BE2C (cell line): Measurements from ENCODE around the gene SPINK4.

ENCODE experiments used
- DNase-seq: peaks from one replicate; pipeline ENCODE4 v3.0.0-alpha.2; 2020
- H3K27me3 ChIP-seq: fragments of 250-450 bp; sonication (Bioruptor Pico); 2 replicates; pipeline ENCODE4 v1.5.1; 2020; ENCODE audit warnings: mild to moderate bottlenecking
- H3K36me3 ChIP-seq: fragments of 250-450 bp; sonication (Bioruptor Pico); 2 replicates; pipeline ENCODE4 v1.5.1; 2020; ENCODE audit warnings: mild to moderate bottlenecking
- H3K4me1 ChIP-seq: fragments of 250-450 bp; sonication (Bioruptor Pico); 2 replicates; pipeline ENCODE4 v1.5.1; 2020
- H3K4me3 ChIP-seq: 2 replicates; pipeline ENCODE4 v1.5.1; 2011; ENCODE audit warnings: low read depth, low read length
- H3K9me3 ChIP-seq: fragments of 250-450 bp; sonication (Bioruptor Pico); 2 replicates; pipeline ENCODE4 v1.5.1; 2020
- TF ChIP-seq, protein P1 (sequence below): IDR thresholded peaks from 2 replicates; pipeline ENCODE4 v1.5.1; 2012; ENCODE audit warnings: mild to moderate bottlenecking, low read depth, low read length

SPINK4 gene

DNA sequence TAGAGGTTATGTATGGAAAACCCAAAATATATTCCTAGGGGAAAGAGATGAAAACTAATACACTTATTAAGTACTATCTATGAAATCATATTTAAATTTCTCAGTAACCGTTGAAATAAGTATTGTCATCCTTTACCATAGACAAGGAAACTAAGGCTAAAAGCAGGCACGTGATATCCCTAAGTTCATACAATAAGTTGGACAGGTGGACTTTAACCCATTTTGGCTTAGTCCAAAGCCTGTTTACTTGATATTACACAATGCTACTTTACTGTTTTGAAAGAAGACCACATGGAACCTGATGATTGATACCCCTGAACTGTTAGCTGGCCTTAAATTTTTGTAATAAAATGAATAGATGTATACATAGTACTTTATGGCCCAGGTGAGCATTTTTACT is 53.8 kb downstream of the SPINK4 start:
- no peak for DNase-seq
- Histone ChIP-seq H3K27me3 (no peaks in the 10 kb centered on the region), H3K4me3 (no peak overlapping the region), H3K36me3 (peaks cover 59% of the 10 kb centered on the region), H3K9me3 (no peaks in the 10 kb centered on the region), H3K4me1 (no peaks in the 10 kb centered on the region; the same call in 1 of the 2 replicates)
- TF ChIP-seq, protein P1, sequence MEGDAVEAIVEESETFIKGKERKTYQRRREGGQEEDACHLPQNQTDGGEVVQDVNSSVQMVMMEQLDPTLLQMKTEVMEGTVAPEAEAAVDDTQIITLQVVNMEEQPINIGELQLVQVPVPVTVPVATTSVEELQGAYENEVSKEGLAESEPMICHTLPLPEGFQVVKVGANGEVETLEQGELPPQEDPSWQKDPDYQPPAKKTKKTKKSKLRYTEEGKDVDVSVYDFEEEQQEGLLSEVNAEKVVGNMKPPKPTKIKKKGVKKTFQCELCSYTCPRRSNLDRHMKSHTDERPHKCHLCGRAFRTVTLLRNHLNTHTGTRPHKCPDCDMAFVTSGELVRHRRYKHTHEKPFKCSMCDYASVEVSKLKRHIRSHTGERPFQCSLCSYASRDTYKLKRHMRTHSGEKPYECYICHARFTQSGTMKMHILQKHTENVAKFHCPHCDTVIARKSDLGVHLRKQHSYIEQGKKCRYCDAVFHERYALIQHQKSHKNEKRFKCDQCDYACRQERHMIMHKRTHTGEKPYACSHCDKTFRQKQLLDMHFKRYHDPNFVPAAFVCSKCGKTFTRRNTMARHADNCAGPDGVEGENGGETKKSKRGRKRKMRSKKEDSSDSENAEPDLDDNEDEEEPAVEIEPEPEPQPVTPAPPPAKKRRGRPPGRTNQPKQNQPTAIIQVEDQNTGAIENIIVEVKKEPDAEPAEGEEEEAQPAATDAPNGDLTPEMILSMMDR: no peak

DNA sequence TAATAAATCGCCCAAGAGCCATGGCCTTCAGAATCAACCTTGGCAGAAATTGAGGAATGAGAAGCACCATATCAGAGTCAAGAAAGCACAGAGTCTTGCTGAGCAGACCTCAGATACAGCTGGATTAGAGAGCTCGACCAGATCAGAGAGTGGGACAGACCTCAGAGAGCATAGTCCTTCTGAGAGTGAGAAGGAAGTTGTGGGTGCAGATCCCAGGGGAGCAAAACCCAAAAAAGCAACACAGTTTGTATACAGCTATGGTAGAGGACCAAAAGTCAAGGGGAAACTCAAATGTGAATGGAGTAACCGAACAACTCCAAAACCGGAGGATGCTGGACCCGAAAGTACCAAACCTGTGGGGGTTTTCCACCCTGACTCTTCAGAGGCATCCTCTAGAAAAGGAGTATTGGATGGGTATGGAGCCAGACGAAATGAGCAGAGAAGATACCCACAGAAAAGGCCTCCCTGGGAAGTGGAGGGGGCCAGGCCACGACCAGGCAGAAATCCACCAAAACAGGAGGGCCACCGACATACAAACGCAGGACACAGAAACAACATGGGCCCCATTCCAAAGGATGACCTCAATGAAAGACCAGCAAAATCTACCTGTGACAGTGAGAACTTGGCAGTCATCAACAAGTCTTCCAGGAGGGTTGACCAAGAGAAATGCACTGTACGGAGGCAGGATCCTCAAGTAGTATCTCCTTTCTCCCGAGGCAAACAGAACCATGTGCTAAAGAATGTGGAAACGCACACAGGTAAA is 54.9 kb downstream of the SPINK4 start:
- Histone ChIP-seq H3K27me3 (no peaks in the 10 kb centered on the region), H3K4me1 (no peaks in the 10 kb centered on the region; the same call in 1 of the 2 replicates), H3K9me3 (no peaks in the 10 kb centered on the region), H3K4me3 (no peak overlapping the region), H3K36me3 (peaks cover 69% of the 10 kb centered on the region)
- DNase-seq: no peak
- TF ChIP-seq, protein P1: no peak

DNA sequence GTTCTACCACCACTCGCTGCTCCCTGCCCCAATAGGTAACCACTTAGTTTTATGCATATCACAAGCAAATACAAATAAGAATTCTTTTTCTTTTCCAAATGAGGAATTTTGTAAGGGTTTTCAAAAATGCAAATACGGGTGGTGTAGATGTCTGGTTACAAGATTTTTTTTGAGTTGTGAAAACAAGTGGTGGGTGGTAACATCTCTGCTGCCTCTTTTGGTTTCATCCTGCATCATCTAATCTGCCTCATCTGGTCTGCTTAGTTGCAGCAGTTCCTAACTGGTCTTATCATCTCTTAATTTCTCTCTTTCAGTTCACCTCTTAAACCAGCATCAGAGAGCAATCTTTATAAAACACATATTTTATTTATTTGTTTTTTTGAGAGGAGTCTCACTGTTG is 55.6 kb downstream of the SPINK4 start:
- Histone ChIP-seq H3K9me3 (no peaks in the 10 kb centered on the region), H3K36me3 (peaks cover 74% of the 10 kb centered on the region), H3K27me3 (no peaks in the 10 kb centered on the region), H3K4me1 (no peaks in the 10 kb centered on the region; the same call in 1 of the 2 replicates), H3K4me3 (no peak overlapping the region)
- no peak for DNase-seq
- TF ChIP-seq, protein P1: no peak

DNA sequence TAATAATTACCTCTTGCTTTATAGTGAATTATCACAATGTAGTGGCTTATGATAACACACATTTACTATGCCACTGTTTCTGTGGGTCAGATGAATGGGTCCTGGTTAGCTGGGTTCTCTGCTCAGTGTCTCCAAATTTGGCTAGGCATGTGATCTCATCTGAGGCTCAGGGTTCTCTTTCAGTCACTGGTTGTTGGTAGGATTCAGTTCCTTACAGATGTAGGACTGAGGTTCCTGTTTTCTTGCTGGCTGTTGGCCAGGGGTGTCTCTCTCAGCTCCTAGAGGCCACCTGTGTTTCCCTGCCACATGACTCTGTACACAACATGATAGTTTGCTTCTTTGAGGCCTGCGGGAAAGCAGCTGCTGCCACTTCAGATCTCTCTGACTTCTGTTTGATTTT is 57.5 kb downstream of the SPINK4 start:
- no peak overlapping the region for H3K4me3 ChIP-seq
- peaks cover 87% of the 10 kb centered on the region for H3K36me3 ChIP-seq
- DNase-seq: no peak
- H3K4me1 ChIP-seq: no peaks in the 10 kb centered on the region
- no peaks in the 10 kb centered on the region for H3K9me3 ChIP-seq
- no peaks in the 10 kb centered on the region for H3K27me3 ChIP-seq
- TF ChIP-seq, protein P1: no peak
